ENCODE results near the gene FNIP2.

Gene FNIP2

GRCh38 chr4:158810487-158811215 is 41.8 kb downstream of the FNIP2 start:
- ChIA-PET CTCF (interaction anchor here (1.0 to 1.6 kb wide), 8 partner anchors 9 to 100 kb away, joined by 3 to 6 read pairs (median 4); no protein-coding TSS in a partner anchor), POLR2A (interaction anchor here (0.5 to 1.9 kb wide), 10 partner anchors 8 to 77 kb away, joined by 3 to 10 read pairs (median 4); partner anchors contain the start of gene FNIP2)
- H3K4me3 ChIP-seq (ENCODE audit: low read depth, low read length) = no peak overlapping the region
- DNase-seq (ENCODE audit: low read depth, low spot score) = peak; percentile 95
- no peak for TF ChIP-seq CTCF (IDR thresholded peaks at IDR 0.05; ENCODE audit: insufficient read depth, low read length, missing control alignments)

- no peak overlapping the region for H3K4me3 ChIP-seq (ENCODE audit: low read depth, low read length)
- no peak for DNase-seq (ENCODE audit: low read depth, low spot score)
- CTCF ChIA-PET = interaction anchor here (0.8 to 1.6 kb wide), 8 partner anchors 8 to 644 kb away, joined by 3 to 6 read pairs (median 4); no protein-coding TSS in a partner anchor
- no peak for TF ChIP-seq CTCF (IDR thresholded peaks at IDR 0.05; ENCODE audit: insufficient read depth, low read length, missing control alignments)
- POLR2A ChIA-PET = interaction anchor here (0.5 to 1.9 kb wide), 7 partner anchors 8 to 75 kb away, joined by 3 to 10 read pairs (median 4); partner anchors contain the start of gene FNIP2
These were observed 42.4 kb downstream of the FNIP2 start for GRCh38 chr4:158811216-158811540.

- TF ChIP-seq CTCF (IDR thresholded peaks at IDR 0.05; ENCODE audit: insufficient read depth, low read length, missing control alignments) = no peak
- CTCF ChIA-PET = interaction anchor here (0.8 to 1.6 kb wide), 9 partner anchors 8 to 644 kb away, joined by 3 to 6 read pairs (median 3); no protein-coding TSS in a partner anchor
- no peak overlapping the region for H3K4me3 ChIP-seq (ENCODE audit: low read depth, low read length)
- POLR2A ChIA-PET = interaction anchor here (1.2 to 1.9 kb wide), 3 partner anchors 7 to 42 kb away, joined by 3 to 10 read pairs (median 4); partner anchors contain the start of gene FNIP2
- no peak for DNase-seq (ENCODE audit: low read depth, low spot score)
These were observed 42.9 kb downstream of the FNIP2 start for GRCh38 chr4:158811704-158812103.

GRCh38 chr4:158812133-158812532 is 43.3 kb downstream of the FNIP2 start:
- CTCF ChIA-PET = interaction anchor here (0.9 to 1.5 kb wide), 5 partner anchors 10 to 643 kb away, joined by 3 to 6 read pairs (median 4); no protein-coding TSS in a partner anchor
- POLR2A ChIA-PET = interaction anchor here (1.9 kb wide), 1 partner anchor 43 kb away, joined by 10 read pairs; the partner anchor contains the start of gene FNIP2
- H3K4me3 ChIP-seq (ENCODE audit: low read depth, low read length) = no peak overlapping the region
- no peak for DNase-seq (ENCODE audit: low read depth, low spot score)
- no peak for TF ChIP-seq CTCF (IDR thresholded peaks at IDR 0.05; ENCODE audit: insufficient read depth, low read length, missing control alignments)

- ChIA-PET POLR2A (no interaction called here), CTCF (interaction anchor here (1.2 to 1.3 kb wide), 2 partner anchors 10 to 643 kb away, joined by 3 to 4 read pairs; no protein-coding TSS in a partner anchor)
- TF ChIP-seq CTCF (IDR thresholded peaks at IDR 0.05; ENCODE audit: insufficient read depth, low read length, missing control alignments) = no peak
- DNase-seq (ENCODE audit: low read depth, low spot score) = no peak
- H3K4me3 ChIP-seq (ENCODE audit: low read depth, low read length) = no peak overlapping the region
These were observed 43.7 kb downstream of the FNIP2 start for GRCh38 chr4:158812543-158812942.

- H3K4me3 ChIP-seq (ENCODE audit: low read depth, low read length) = no peak overlapping the region
- CTCF ChIA-PET = no interaction called here
- POLR2A ChIA-PET = no interaction called here
- no peak for TF ChIP-seq CTCF (IDR thresholded peaks at IDR 0.05; ENCODE audit: insufficient read depth, low read length, missing control alignments)
- DNase-seq (ENCODE audit: low read depth, low spot score) = no peak
These were observed 44.3 kb downstream of the FNIP2 start for GRCh38 chr4:158813113-158813512.
